SK-MEL-5 (cell line): ENCODE results near the gene CTNNA3. TPM values are rescaled to one million over a fixed set of nuclear protein-coding genes. Genes with fewer than 3 reads are reported as not detected.

Experiments
- DNase-seq: peaks from one replicate; pipeline ENCODE4 v3.0.0-alpha.2; 2016; ENCODE audit warnings: low read depth, low spot score
- in situ Hi-C: cut with HindIII; loops from 2 replicates; pipeline ENCODE4 v1.10.0; 2016; ENCODE audit warnings: low sequenced_read_pairs, high pct_unique_total_duplicates, low pct_unique_long_range_greater_than_20kb
- total RNA-seq: library from RNA; depleted of rRNA; stranded (reverse); fragments of >200 nt; shearing (Covaris generic); gene quantifications from 2 replicates; pipeline ENCODE4 v1.2.3, GENCODE V29; 2014

CTNNA3 gene
- total RNA-seq, 1 experiment from 2014 or later: not detected

- in situ Hi-C loops: no loop called here
Observed at GRCh38 chr10:66238343-66238742, 1457.7 kb downstream of the CTNNA3 start.

GRCh38 chr10:66234872-66235271 is 1461.1 kb downstream of the CTNNA3 start:
- DNase-seq: peak; percentile 4
- in situ Hi-C loops: no loop called here

More at GRCh38 chr10:66238343-66238742, 1457.7 kb downstream of the CTNNA3 start:
- DNase-seq: no peak

- in situ Hi-C loops: no loop called here
Observed at GRCh38 chr10:66228887-66229286, 1467.1 kb downstream of the CTNNA3 start.

GRCh38 chr10:66223656-66224055 is 1472.3 kb downstream of the CTNNA3 start:
- DNase-seq: no peak
- in situ Hi-C loops: no loop called here

More at GRCh38 chr10:66228887-66229286, 1467.1 kb downstream of the CTNNA3 start:
- DNase-seq: no peak

- DNase-seq: no peak
- in situ Hi-C loops: no loop called here
Observed at GRCh38 chr10:66222462-66223046, 1473.4 kb downstream of the CTNNA3 start.

GRCh38 chr10:66218981-66219587 is 1476.9 kb downstream of the CTNNA3 start:
- DNase-seq: no peak
- in situ Hi-C loops: no loop called here

GRCh38 chr10:66218289-66218688 is 1477.7 kb downstream of the CTNNA3 start:
- in situ Hi-C loops: no loop called here

GRCh38 chr10:66215920-66216319 is 1480.1 kb downstream of the CTNNA3 start:
- in situ Hi-C loops: no loop called here
- DNase-seq: no peak

More at GRCh38 chr10:66218289-66218688, 1477.7 kb downstream of the CTNNA3 start:
- DNase-seq: no peak

- peak; percentile 62 for DNase-seq
- in situ Hi-C loops: no loop called here
Observed at GRCh38 chr10:66214721-66215404, 1481.1 kb downstream of the CTNNA3 start.

GRCh38 chr10:66209025-66209424 is 1487.0 kb downstream of the CTNNA3 start:
- in situ Hi-C loops: no loop called here
- no peak for DNase-seq

GRCh38 chr10:66204838-66205237 is 1491.2 kb downstream of the CTNNA3 start:
- in situ Hi-C loops: no loop called here
- DNase-seq: no peak

GRCh38 chr10:66202101-66202500 is 1493.9 kb downstream of the CTNNA3 start:
- in situ Hi-C loops: no loop called here
- DNase-seq: no peak

GRCh38 chr10:66192162-66192831 is 1503.7 kb downstream of the CTNNA3 start:
- in situ Hi-C loops: no loop called here

GRCh38 chr10:66190413-66190812 is 1505.6 kb downstream of the CTNNA3 start:
- in situ Hi-C loops: no loop called here
- no peak for DNase-seq

More at GRCh38 chr10:66192162-66192831, 1503.7 kb downstream of the CTNNA3 start:
- DNase-seq: no peak

GRCh38 chr10:66189271-66189670 is 1506.7 kb downstream of the CTNNA3 start:
- in situ Hi-C loops: no loop called here
- no peak for DNase-seq

GRCh38 chr10:66187053-66187733 is 1508.8 kb downstream of the CTNNA3 start:
- in situ Hi-C loops: no loop called here

GRCh38 chr10:66183028-66183427 is 1513.0 kb downstream of the CTNNA3 start:
- DNase-seq: no peak
- in situ Hi-C loops: no loop called here

More at GRCh38 chr10:66187053-66187733, 1508.8 kb downstream of the CTNNA3 start:
- DNase-seq: no peak
